ENCODE measurements around the gene INTS1. TPM values are rescaled to one million over a fixed set of nuclear protein-coding genes. Genes with fewer than 3 reads are reported as not detected.

The INTS1 gene
- total and polyA plus RNA-seq, 10 of the 15 experiments (the other 5 are each of a cell fraction or from before 2014, with no cell fraction given) = 0.52 to 89.0 (median 15.1) TPM

DNA sequence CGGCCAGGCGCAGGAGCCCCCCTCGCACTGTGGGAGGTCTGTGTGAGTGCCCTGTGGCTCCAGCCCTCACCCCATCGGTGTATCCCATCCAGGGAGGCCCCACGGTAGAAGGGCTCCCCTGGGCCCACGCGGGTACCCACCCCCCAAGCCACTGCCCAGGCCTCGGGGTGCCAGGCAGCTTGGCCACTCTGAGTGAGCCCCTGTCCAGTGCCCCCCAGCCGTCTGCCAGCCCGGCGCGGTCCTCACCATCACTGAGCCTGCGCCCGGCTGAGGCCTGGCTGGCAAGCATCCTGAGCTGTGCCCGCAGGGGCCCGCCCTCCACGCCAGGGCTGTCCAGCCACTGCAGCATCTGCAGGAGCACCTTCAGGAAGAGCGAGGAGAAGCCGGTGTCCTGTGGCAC, 25.7 kb downstream of the INTS1 start:
- Histone ChIP-seq H3K4me3 (no peak overlapping the region), H2AFZ (ENCODE audit: control insufficient read depth, low read depth, low read length) (no peak overlapping the region), H4K20me1 (ENCODE audit: control insufficient read depth, insufficient read depth) (no peaks in the 10 kb centered on the region), H3K9ac (ENCODE audit: control insufficient read depth, insufficient read depth, low read length) (no peak overlapping the region), H3K27me3 (replicated peaks in 1 of 2; ENCODE audit: control insufficient read depth in 2 of 2, insufficient read depth in 2 of 2, low read length in 1 of 2) (no peaks in the 10 kb centered on the region), H3K36me3 (ENCODE audit: control insufficient read depth in 2 of 2, insufficient read depth in 2 of 2, low read length in 1 of 2) (peaks cover 0 to 23% of the 10 kb centered on the region in 2 experiments; a peak in 2 of 4 replicates), H3K79me2 (ENCODE audit: control insufficient read depth, insufficient read depth, low read length) (no peaks in the 10 kb centered on the region), H3K27ac (ENCODE audit: control insufficient read depth, insufficient read depth) (no peak overlapping the region), H3K4me1 (ENCODE audit: control insufficient read depth, insufficient read depth, low read length) (no peaks in the 10 kb centered on the region), H3K4me2 (ENCODE audit: control insufficient read depth, insufficient read depth) (no peak overlapping the region), H3K9me3 (replicated peaks; ENCODE audit: control insufficient read depth, insufficient read depth, low read length) (no peaks in the 10 kb centered on the region)
- POLR2A ChIA-PET = no interaction called here
- RAD21 ChIA-PET (ENCODE audit: unreplicated experiment) = no interaction called here
- CTCF ChIA-PET = no interaction called here
- FAIRE-seq = no peak
- DNase-seq (ENCODE audit: low read depth, low spot score) = no peak
- SMC1A ChIA-PET (ENCODE audit: uncharacterized antibody, unreplicated experiment) = no interaction called here
- TF ChIP-seq POLR2A (IDR thresholded peaks at IDR 0.05; ENCODE audit: low read depth, low read length) = 0 out of 2 replicates have a peak, but pooled peaks have one; percentile 31
- no peak for TF ChIP-seq CHD1 (IDR thresholded peaks at IDR 0.05; ENCODE audit: low read depth, low read length)
- TF ChIP-seq SRF (IDR thresholded peaks at IDR 0.05; ENCODE audit: low read depth in 2 of 2, low read length in 2 of 2) = no peak
- no peak for TF ChIP-seq YY1 (IDR thresholded peaks at IDR 0.05; ENCODE audit: low read depth, low read length)
- no peak for TF ChIP-seq YBX1 (IDR thresholded peaks at IDR 0.05)
- TF ChIP-seq, protein P1, sequence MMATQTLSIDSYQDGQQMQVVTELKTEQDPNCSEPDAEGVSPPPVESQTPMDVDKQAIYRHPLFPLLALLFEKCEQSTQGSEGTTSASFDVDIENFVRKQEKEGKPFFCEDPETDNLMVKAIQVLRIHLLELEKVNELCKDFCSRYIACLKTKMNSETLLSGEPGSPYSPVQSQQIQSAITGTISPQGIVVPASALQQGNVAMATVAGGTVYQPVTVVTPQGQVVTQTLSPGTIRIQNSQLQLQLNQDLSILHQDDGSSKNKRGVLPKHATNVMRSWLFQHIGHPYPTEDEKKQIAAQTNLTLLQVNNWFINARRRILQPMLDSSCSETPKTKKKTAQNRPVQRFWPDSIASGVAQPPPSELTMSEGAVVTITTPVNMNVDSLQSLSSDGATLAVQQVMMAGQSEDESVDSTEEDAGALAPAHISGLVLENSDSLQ (IDR thresholded peaks at IDR 0.05) = no peak
- no peak for TF ChIP-seq POLR2AphosphoS5 (IDR thresholded peaks at IDR 0.05; ENCODE audit: low read length)
- ATAC-seq = no peak
- no TSS peak for BruUV-seq (replicated peaks)
- WGBS (ENCODE audit: insufficient coverage, insufficient replicate concordance, low lambda C conversion rate, missing lambda C conversion rate) = 86% methylated on average over 17 of the region's 19 CpGs
- intact Hi-C loops (cut with micrococcal nuclease; ENCODE audit: unreplicated experiment) (no loop called here), in situ Hi-C loops (cut with MboI) (no loop called here)

DNA sequence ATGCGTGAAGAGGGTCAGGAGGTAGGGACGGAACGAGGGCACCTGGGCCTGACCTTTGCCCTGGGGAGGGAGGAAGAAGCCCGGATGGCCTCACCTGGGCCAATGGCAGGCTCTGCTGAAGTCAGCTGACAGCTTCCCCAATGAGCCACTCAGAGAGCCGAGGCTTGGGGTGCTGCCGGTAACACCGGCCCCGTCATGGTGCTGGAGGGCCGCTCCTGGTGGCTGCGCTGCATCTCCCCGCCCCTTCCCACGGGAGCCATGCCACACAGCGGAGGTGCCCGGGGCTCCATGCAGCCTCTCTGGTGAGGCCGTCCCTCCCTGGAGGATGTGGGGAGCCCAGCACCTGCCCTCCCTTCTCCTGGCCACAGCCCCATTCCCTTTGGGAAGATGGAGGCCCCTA, 27.3 kb downstream of the INTS1 start:
- FAIRE-seq (no peak), DNase-seq (ENCODE audit: low read depth, low spot score) (no peak), ATAC-seq (no peak)
- no peak overlapping the region for H2AFZ ChIP-seq (ENCODE audit: control insufficient read depth, low read depth, low read length)
- no peak overlapping the region for H3K4me2 ChIP-seq (ENCODE audit: control insufficient read depth, insufficient read depth)
- intact Hi-C loops (cut with micrococcal nuclease; ENCODE audit: unreplicated experiment) = no loop called here
- peaks cover 0 to 23% of the 10 kb centered on the region in 2 experiments; a peak in 2 of 4 replicates for H3K36me3 ChIP-seq (ENCODE audit: control insufficient read depth in 2 of 2, insufficient read depth in 2 of 2, low read length in 1 of 2)
- RAD21 ChIA-PET (ENCODE audit: unreplicated experiment) = no interaction called here
- H3K9ac ChIP-seq (ENCODE audit: control insufficient read depth, insufficient read depth, low read length) = no peak overlapping the region
- in situ Hi-C loops (cut with MboI) = no loop called here
- no peaks in the 10 kb centered on the region for H3K79me2 ChIP-seq (ENCODE audit: control insufficient read depth, insufficient read depth, low read length)
- no TSS peak for BruUV-seq (replicated peaks)
- no peaks in the 10 kb centered on the region for H3K27me3 ChIP-seq (replicated peaks in 1 of 2; ENCODE audit: control insufficient read depth in 2 of 2, insufficient read depth in 2 of 2, low read length in 1 of 2)
- POLR2A ChIA-PET = no interaction called here
- CTCF ChIA-PET = no interaction called here
- no peaks in the 10 kb centered on the region for H4K20me1 ChIP-seq (ENCODE audit: control insufficient read depth, insufficient read depth)
- no peak overlapping the region for H3K27ac ChIP-seq (ENCODE audit: control insufficient read depth, insufficient read depth)
- H3K4me3 ChIP-seq = no peak overlapping the region
- 85% methylated on average over 14 of the region's 15 CpGs for WGBS (ENCODE audit: insufficient coverage, insufficient replicate concordance, low lambda C conversion rate, missing lambda C conversion rate)
- H3K9me3 ChIP-seq (replicated peaks; ENCODE audit: control insufficient read depth, insufficient read depth, low read length) = no peaks in the 10 kb centered on the region
- SMC1A ChIA-PET (ENCODE audit: uncharacterized antibody, unreplicated experiment) = no interaction called here
- no peaks in the 10 kb centered on the region for H3K4me1 ChIP-seq (ENCODE audit: control insufficient read depth, insufficient read depth, low read length)
- TF ChIP-seq PAX8 (IDR thresholded peaks at IDR 0.05) (no peak), MTA3 (IDR thresholded peaks at IDR 0.05; ENCODE audit: borderline replicate concordance, low read length) (no peak), ZNF274 (IDR thresholded peaks at IDR 0.05; ENCODE audit: insufficient read depth, insufficient read length) (no peak)
- TF ChIP-seq, protein P2, sequence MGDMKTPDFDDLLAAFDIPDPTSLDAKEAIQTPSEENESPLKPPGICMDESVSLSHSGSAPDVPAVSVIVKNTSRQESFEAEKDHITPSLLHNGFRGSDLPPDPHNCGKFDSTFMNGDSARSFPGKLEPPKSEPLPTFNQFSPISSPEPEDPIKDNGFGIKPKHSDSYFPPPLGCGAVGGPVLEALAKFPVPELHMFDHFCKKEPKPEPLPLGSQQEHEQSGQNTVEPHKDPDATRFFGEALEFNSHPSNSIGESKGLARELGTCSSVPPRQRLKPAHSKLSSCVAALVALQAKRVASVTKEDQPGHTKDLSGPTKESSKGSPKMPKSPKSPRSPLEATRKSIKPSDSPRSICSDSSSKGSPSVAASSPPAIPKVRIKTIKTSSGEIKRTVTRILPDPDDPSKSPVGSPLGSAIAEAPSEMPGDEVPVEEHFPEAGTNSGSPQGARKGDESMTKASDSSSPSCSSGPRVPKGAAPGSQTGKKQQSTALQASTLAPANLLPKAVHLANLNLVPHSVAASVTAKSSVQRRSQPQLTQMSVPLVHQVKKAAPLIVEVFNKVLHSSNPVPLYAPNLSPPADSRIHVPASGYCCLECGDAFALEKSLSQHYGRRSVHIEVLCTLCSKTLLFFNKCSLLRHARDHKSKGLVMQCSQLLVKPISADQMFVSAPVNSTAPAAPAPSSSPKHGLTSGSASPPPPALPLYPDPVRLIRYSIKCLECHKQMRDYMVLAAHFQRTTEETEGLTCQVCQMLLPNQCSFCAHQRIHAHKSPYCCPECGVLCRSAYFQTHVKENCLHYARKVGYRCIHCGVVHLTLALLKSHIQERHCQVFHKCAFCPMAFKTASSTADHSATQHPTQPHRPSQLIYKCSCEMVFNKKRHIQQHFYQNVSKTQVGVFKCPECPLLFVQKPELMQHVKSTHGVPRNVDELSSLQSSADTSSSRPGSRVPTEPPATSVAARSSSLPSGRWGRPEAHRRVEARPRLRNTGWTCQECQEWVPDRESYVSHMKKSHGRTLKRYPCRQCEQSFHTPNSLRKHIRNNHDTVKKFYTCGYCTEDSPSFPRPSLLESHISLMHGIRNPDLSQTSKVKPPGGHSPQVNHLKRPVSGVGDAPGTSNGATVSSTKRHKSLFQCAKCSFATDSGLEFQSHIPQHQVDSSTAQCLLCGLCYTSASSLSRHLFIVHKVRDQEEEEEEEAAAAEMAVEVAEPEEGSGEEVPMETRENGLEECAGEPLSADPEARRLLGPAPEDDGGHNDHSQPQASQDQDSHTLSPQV (IDR thresholded peaks at IDR 0.05) = no peak
- TF ChIP-seq, protein P3, sequence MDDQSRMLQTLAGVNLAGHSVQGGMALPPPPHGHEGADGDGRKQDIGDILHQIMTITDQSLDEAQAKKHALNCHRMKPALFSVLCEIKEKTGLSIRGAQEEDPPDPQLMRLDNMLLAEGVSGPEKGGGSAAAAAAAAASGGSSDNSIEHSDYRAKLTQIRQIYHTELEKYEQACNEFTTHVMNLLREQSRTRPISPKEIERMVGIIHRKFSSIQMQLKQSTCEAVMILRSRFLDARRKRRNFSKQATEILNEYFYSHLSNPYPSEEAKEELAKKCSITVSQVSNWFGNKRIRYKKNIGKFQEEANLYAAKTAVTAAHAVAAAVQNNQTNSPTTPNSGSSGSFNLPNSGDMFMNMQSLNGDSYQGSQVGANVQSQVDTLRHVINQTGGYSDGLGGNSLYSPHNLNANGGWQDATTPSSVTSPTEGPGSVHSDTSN (IDR thresholded peaks at IDR 0.05; ENCODE audit: insufficient replicate concordance, low read depth, low read length) = no peak
- TF ChIP-seq, protein P1 (IDR thresholded peaks at IDR 0.05) = no peak

Measured in GM12878 (cell line).